ENCODE data around the gene PLA1A.
"Not testable (repeated sequence)": the region's sequence is repeated elsewhere in the genome, so short reads cannot be mapped to it uniquely, and the experiment has no call there.

The PLA1A gene

GRCh38 chr3:119597548-119598288, at the start of gene PLA1A:
PLA1A (plus strand) TSS chr3:119597885; CDS start chr3:119597914, 29 bp downstream.
- no peak for DNase-seq

- no peak for DNase-seq
These were observed 49.3 kb upstream of the PLA1A start for GRCh38 chr3:119548341-119548740.

GRCh38 chr3:119550192-119550910, 47.3 kb upstream of the PLA1A start:
- DNase-seq: no peak

- DNase-seq: no peak
These were observed 46.1 kb upstream of the PLA1A start for GRCh38 chr3:119551598-119551997.

GRCh38 chr3:119552928-119553327, 44.8 kb upstream of the PLA1A start:
- not testable (repeated sequence) for DNase-seq

- DNase-seq: no peak
These were observed 43.8 kb upstream of the PLA1A start for GRCh38 chr3:119553823-119554415.

- DNase-seq: peak in 3 of 51 donors; percentile 1 to 2 (median 1)
These were observed 42.4 kb upstream of the PLA1A start for GRCh38 chr3:119555309-119555735.

GRCh38 chr3:119555929-119556328, 41.8 kb upstream of the PLA1A start:
- DNase-seq: no peak

GRCh38 chr3:119557192-119557876, 40.4 kb upstream of the PLA1A start:
- DNase-seq: no peak

GRCh38 chr3:119557877-119558269, 39.8 kb upstream of the PLA1A start:
- DNase-seq: no peak

- DNase-seq: no peak
These were observed 38.9 kb upstream of the PLA1A start for GRCh38 chr3:119558626-119559317.

GRCh38 chr3:119559441-119559963, 38.2 kb upstream of the PLA1A start, which contains the start of gene CD80:
CD80 (minus strand) TSS chr3:119559614; CDS start chr3:119557728, 1,886 bp downstream.
- DNase-seq: peak in 11 of 51 donors; percentile 0 to 30 (median 6)

- DNase-seq: no peak
These were observed 37.5 kb upstream of the PLA1A start for GRCh38 chr3:119560160-119560559.

GRCh38 chr3:119562307-119562961, 35.3 kb upstream of the PLA1A start:
- DNase-seq: no peak

- DNase-seq: not testable (repeated sequence)
These were observed 34.4 kb upstream of the PLA1A start for GRCh38 chr3:119563334-119563733.

GRCh38 chr3:119569156-119569555, 28.5 kb upstream of the PLA1A start:
- no peak for DNase-seq

GRCh38 chr3:119570229-119570628, 27.5 kb upstream of the PLA1A start:
- DNase-seq: no peak

- no peak for DNase-seq
These were observed 26.5 kb upstream of the PLA1A start for GRCh38 chr3:119571230-119571629.

GRCh38 chr3:119571688-119572087, 26.0 kb upstream of the PLA1A start:
- DNase-seq: no peak

- no peak for DNase-seq
These were observed 22.2 kb upstream of the PLA1A start for GRCh38 chr3:119575507-119575906.

Measured in hypothalamus (tissue), 51 donors.